ENCODE data around the gene CABYR.
"Not testable (repeated sequence)": the region's sequence is repeated elsewhere in the genome, so short reads cannot be mapped to it uniquely, and the experiment has no call there.

Gene CABYR

DNA sequence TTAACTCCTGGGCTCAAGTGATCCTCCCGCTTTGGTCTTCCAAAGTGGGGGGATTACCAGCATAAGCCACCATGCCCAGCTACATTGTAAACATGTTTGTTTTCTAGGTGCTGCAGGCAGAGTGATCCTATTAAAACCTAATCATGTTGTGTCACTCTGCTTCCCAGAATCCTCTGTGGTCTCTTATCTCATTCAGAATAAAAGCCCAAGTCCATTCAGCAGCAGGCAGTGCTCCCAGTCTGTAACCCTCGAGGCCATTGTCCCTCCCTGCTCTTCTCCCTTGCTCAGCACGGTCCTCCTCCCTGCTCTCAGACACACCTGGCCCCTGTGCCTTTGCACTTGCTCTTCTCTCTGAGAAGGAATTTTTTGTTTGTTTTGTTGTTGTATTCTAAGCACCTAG lies 11.1 kb upstream of the CABYR start:
- no peak for DNase-seq (ENCODE audit: low spot score)
- no peak for FAIRE-seq

- DNase-seq (ENCODE audit: low spot score) (no peak), FAIRE-seq (no peak)
Measured at GRCh38 chr18:24128700-24129099, 10.2 kb upstream of the CABYR start.

- FAIRE-seq (no peak), DNase-seq (ENCODE audit: low spot score) (no peak)
Measured at GRCh38 chr18:24130494-24130893, 8.4 kb upstream of the CABYR start.

GRCh38 chr18:24136967-24137373 lies 1.9 kb upstream of the CABYR start:
- DNase-seq (ENCODE audit: low spot score) (no peak), FAIRE-seq (no peak)

DNA sequence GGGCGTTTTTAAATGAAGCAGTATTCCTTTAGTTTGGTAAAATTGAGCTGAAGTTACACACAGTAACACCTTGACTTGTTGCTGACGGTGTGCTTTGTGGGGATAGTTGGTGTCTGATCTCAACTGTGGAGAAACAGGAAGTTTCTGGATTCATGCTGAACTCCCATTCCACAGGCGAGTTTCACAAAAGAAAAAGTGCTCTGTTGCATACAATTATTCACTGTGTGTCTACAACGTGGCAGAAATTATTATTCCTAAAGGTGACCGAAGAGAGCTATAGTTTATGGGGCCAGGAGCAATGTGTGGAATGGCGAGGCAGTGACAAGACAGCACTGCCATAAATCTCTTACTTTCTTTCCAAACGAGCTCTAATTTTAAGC lies 463 bp upstream of the CABYR start:
- no peak for DNase-seq (ENCODE audit: low spot score)
- no peak for FAIRE-seq

- FAIRE-seq (no peak), DNase-seq (ENCODE audit: low spot score) (no peak)
Measured at GRCh38 chr18:24140697-24141096, 1.8 kb downstream of the CABYR start.

- no peak for FAIRE-seq
- no peak for DNase-seq (ENCODE audit: low spot score)
Measured at GRCh38 chr18:24142376-24142775, 3.5 kb downstream of the CABYR start.

DNA sequence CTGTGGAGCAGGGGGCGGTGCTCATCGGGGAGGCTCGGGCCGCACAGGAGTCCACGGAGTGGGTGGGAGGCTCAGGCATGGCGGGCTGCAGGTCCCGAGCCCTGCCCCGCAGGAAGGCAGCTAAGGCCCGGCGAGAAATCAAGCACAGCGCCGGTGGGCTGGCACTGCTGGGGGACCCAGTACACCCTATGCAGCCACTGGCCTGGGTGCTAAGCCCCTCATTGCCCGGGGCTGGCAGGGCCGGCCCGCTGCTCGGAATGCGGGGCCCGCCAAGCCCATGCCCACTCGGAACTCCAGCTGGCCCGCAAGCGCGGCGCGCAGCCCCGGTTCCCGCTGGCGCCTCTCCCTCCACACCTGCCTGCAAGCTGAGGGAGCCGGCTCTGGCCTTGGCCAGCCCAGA lies 10.7 kb downstream of the CABYR start:
- not testable (repeated sequence) for DNase-seq (ENCODE audit: low spot score); FAIRE-seq

GRCh38 chr18:24153397-24153796 lies 14.5 kb downstream of the CABYR start:
- no peak for DNase-seq (ENCODE audit: low spot score)
- FAIRE-seq = no peak

DNA sequence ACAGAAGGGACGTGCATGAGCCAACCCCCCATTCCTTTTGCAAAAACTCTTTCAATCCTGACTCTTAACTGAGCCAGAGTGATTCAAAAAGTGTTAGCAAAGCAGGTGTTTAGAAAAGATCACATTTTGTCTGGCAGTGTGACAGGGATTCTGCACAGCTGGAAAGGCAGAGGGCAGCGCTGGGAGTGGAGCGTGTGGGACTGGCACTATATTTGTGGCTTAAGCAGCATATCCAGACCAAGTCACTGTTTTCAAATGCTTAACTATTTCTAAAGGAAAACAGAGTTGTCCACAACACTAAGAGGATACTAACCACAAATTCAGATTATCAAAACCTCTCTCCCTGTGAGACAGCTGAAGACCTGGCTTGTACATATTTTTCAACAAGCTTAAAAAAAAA lies 19.0 kb downstream of the CABYR start:
- DNase-seq (ENCODE audit: low spot score) (no peak), FAIRE-seq (no peak)

DNA sequence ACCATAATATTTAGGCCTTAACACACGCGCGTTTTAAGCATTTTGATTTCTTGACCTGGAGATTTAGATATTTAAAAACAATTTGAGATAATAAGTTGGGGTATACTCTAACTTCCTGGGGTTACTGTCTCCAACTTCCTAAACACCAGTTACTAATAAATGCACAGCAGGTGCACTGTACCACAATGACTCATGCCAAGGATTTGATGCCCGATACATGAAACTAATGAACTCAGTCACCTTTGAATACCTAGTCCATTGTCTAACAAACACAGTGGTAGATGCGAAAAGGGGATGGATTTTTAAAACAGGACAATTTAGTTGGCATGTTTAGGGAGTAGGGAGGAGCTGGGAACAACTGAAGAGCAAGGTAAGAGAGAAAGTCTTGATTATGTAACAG lies 21.2 kb downstream of the CABYR start:
- no peak for DNase-seq (ENCODE audit: low spot score)
- FAIRE-seq = no peak

- DNase-seq (ENCODE audit: low spot score) = no peak
- no peak for FAIRE-seq
Measured at GRCh38 chr18:24161304-24161703, 22.4 kb downstream of the CABYR start.

DNA sequence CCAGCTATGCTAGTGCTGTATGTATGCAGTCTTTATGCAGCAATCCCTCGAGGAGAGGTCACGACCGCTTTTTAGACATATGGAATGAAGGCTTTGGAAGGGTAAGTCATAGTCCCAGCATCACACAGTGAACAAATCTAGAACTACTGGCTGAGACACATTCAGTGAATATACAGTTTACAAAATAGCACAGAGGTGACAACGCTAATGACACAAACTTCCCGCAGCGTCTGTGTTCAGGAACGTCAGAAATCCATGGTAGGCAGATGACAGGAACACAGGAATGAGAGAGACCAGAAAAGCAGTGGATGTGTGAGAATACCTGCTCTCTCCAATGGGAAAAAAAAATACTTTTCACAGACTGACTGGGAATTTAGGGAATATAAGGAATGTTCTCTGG lies 29.6 kb downstream of the CABYR start:
- FAIRE-seq (no peak), DNase-seq (ENCODE audit: low spot score) (no peak)

DNA sequence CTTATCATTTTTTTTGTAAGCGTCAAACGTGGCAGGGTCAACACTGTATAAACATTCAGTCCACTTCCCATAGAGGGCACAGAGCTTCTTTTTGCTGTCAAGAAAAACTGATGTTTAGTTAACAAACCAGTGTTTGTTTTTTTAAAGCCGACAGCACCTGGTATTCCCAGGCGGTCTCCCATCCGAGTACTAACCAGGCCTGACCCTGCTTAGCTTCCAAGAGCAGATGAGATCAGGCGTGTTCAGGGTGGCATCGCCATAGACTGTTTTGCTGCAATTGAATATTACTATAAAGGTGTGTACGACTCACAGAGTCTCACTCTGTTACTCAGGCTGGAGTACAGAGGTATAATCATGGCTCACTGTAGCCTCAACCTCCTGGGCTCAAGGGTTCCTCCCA lies 31.5 kb downstream of the CABYR start:
- no peak for FAIRE-seq
- DNase-seq (ENCODE audit: low spot score) = no peak

DNA sequence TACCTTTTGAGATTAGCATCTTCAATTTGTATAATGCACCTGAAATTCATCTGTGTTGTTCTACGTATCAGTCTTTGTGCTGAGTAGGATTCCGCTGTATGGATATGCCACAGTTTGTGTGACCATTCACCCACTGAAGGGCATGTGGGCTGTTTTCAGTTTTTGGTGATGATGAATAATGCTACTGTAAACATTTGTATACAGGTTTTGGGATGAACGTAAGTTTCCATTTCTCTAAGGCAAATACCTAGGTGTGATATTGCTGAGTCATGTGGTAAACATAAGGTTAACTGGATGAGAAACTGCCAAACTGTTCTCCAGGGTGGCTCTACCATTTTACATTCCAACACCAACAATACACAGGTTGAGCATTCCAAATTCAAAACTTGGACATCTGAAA lies 35.1 kb downstream of the CABYR start:
- FAIRE-seq = no peak
- DNase-seq (ENCODE audit: low spot score) = no peak

- no peak for DNase-seq (ENCODE audit: low spot score)
Measured at GRCh38 chr18:24176727-24177416, 38.0 kb downstream of the CABYR start.

GRCh38 chr18:24177499-24178133 lies 38.8 kb downstream of the CABYR start:
- DNase-seq (ENCODE audit: low spot score) (no peak), FAIRE-seq (no peak)

More at GRCh38 chr18:24176727-24177416, 38.0 kb downstream of the CABYR start:
- FAIRE-seq = no peak

- FAIRE-seq (no peak), DNase-seq (ENCODE audit: low spot score) (no peak)
Measured at GRCh38 chr18:24180048-24180447, 41.2 kb downstream of the CABYR start.

DNA sequence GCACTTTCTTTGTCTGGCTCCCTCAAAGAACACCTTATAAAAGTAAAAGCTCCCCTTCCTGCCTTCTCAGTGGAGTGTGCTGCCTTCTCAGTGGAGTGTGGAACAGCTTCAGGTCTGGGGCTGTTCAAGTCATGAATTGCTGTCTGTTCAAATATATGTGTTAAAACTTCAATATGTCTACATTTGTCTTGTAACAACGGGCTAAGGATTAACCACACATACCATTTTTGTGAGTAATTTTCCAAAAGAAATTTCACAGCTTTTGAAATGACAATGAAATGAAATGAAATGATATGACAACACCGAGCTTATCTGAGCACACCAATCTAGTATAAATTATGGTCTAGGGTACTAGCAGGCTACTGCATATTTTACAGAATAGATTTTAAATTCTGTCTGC lies 42.9 kb downstream of the CABYR start:
- no peak for DNase-seq (ENCODE audit: low spot score)
- no peak for FAIRE-seq

DNA sequence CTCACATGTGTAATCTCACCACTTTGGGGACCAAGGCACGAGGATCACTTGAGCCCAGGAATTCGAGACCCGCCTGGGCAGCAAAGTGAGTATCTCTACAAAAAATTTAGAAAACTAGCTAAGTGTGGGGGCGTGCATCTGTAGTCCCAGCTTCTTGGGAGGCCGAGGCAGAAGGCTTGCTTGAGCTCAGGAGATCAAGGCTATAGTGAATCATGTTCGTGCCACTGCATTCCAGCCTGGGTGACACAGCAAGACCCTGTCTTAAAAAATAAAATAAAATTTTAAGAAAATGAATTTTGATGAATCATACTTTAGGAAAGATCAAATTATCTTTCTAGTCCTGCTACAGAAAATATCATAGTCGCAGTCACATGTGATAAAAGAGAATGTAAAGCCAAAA lies 46.9 kb downstream of the CABYR start:
- no peak for DNase-seq (ENCODE audit: low spot score)
- no peak for FAIRE-seq

GRCh38 chr18:24187049-24187448 lies 48.2 kb downstream of the CABYR start:
- FAIRE-seq = no peak

DNA sequence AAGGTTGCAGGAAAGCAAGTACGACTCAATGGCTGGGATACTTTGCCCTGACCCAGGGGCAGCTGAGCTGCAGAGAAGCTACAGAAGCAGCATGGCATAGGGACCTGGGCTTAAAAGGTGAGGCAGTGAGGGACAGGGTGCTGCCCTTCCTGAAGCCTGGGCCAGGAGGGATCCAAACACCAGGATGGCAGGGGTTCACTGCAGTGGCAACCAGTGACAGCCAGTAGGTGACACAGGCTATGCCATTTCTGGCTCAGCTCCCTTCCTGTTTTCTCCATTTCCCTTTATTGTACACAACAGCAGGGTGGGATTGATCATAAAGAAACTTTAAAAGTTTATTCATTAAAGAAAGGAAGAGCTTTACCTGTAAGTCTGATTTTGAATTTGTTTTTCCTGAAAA lies 48.8 kb downstream of the CABYR start:
- DNase-seq (ENCODE audit: low spot score) (no peak), FAIRE-seq (no peak)

More at GRCh38 chr18:24187049-24187448, 48.2 kb downstream of the CABYR start:
- DNase-seq (ENCODE audit: low spot score) = no peak

- FAIRE-seq = no peak
- no peak for DNase-seq (ENCODE audit: low spot score)
Measured at GRCh38 chr18:24188120-24188519, 49.3 kb downstream of the CABYR start.
